BJ (cell line): Measurements from ENCODE around the gene CENPA. TPM values are rescaled to one million over a fixed set of nuclear protein-coding genes. Genes with fewer than 3 reads are reported as not detected.

Experiments
- CTCF ChIA-PET: fragments of 350-600 bp; formaldehyde crosslinking; extraction: SDS; loops from one replicate; lab custom pipeline; 2021; ENCODE audit warnings: antibody characterized with exemption, inconsistent platforms; lab: Yijun Ruan, JAX
- POLR2A ChIA-PET: fragments of 300-600 bp; sonication (Branson Sonifier 250); formaldehyde crosslinking; extraction: SDS; loops from one replicate; lab custom pipeline; 2021; ENCODE audit warnings: antibody characterized with exemption; lab: Charles Lee
- DNase-seq: peaks from one replicate; pipeline ENCODE4 v3.0.0-alpha.2; 2011; ENCODE audit warnings: low read depth
- H3K27me3 ChIP-seq: 2 replicates; pipeline ENCODE4 v1.6.0; 2011; ENCODE audit warnings: low read length; ENCODE audit not compliant: control insufficient read depth, insufficient read depth
- H3K36me3 ChIP-seq: 2 replicates; pipeline ENCODE4 v1.5.1; 2011; ENCODE audit warnings: low read length; ENCODE audit not compliant: control insufficient read depth, insufficient read depth
- H3K4me3 ChIP-seq: 2 replicates; pipeline ENCODE4 v1.5.1; 2011; ENCODE audit warnings: low read depth, mild to moderate bottlenecking, control low read depth, low read length
- CTCF ChIP-seq: IDR thresholded peaks from 2 replicates; pipeline ENCODE4 v1.5.1; 2011; ENCODE audit warnings: low read depth, mild to moderate bottlenecking, control low read depth, inconsistent platforms, low read length, moderate library complexity; ENCODE audit not compliant: insufficient read depth
- polyA plus RNA-seq: library from polyadenylated mRNA; depleted of rRNA; stranded (reverse); fragments of >200 nt; gene quantifications from 2 replicates; pipeline ENCODE4 v1.2.3, GENCODE V29; 2011; rRNA removed

CENPA gene
- polyA plus RNA-seq, 1 experiment = 18.9 TPM

DNA sequence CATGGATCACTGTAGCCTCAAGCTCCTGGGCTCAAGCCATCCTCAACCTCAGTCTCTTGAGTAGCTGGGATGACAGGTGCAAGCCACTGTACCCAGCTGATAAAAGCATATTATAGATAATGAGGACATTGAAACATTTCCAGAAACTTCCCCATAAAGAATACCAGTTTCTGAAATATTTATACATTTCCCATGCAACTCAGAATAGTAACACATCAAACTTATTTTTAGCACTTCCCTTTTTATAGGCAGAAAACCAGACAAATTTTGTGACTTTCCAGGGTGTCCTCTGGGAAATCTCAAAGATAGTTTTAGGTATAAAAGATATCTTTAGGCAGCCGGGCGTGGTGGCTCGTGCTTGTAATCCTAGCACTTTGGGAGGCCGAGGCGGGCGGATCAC lies 37.0 kb downstream of the CENPA start:
- ChIA-PET CTCF (interaction anchor here (1.3 kb wide), 1 partner anchor 8 kb away, joined by 4 read pairs; no protein-coding TSS in a partner anchor), POLR2A (no interaction called here)
- TF ChIP-seq CTCF = no peak
- no peak for DNase-seq
- Histone ChIP-seq H3K36me3 (no peaks in the 10 kb centered on the region), H3K27me3 (peaks cover 5% of the 10 kb centered on the region), H3K4me3 (no peak overlapping the region)

DNA sequence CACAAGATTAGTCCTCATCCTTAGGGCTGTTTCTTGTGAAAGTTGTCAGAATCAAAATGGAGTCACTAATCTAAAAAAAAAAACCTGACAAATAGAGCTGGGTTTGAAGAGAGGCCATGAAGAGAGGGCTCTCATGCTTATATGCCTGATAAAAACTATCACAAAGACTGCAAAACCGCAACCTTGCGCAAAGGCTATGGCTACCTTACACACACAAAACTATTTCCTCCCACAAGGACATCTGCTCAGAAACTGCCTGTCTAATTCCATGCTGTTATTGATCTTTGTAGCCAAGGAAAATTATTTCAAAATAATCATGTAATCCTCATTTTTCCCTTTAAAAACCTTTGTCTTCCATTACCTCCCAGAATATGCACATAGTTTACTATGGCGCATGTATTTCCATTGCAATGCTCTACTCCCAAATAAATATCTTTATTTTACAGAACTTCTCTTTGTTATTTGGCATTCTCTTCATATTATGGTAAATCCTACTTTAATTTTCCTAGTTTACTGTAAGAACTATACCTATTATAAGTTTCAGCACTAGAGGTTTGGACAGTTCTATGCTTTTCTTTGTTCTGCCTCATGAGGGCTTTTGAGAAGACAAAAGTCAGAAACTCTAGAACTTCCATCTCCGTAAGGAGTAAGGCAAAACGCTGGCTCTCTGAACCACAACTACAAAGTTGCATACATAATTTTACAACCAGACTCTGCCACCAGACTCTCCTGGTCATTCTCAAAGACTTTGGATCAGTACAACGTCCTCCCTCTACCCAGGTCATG lies 52.5 kb downstream of the CENPA start:
- ChIA-PET POLR2A (no interaction called here), CTCF (interaction anchor here (1.2 kb wide), 1 partner anchor 179 kb away, joined by 3 read pairs; no protein-coding TSS in a partner anchor)
- H3K36me3 ChIP-seq = no peaks in the 10 kb centered on the region
- H3K4me3 ChIP-seq = no peak overlapping the region
- peak; percentile 20; the same call in 1 of the 2 replicates for TF ChIP-seq CTCF
- peaks cover 4% of the 10 kb centered on the region; the same call in 1 of the 2 replicates for H3K27me3 ChIP-seq
- DNase-seq = no peak

DNA sequence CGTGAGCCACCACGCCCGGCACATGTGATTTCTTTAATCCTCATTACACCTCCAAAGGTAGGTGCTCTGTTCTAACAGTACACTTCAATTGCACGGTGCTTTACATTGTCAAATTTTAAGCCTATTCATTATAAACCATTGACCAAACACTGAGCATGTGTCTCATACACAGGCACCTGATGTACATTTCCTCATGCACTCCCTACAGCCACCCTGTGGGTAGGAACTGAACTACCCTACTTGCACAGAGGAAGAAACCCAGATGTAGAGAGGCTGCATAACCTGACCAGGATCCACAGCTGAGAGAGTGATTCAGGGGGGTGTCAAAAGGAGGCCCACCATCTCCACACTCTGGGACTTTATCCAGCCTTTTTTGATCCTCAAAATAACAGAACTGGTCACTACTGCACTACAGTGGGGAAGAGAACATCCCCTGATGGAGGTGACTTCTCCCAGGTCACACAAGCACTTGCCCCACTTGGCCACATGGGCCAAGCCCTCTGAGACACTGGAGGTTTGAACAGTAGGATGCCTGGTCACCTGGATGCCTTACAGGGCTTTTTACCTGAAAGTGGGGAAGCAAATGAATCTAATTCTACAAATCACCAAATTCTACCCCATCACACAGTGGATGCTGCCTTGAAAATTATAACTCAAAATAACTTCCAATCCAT lies 55.2 kb downstream of the CENPA start:
- ChIA-PET CTCF (interaction anchor here (1.3 to 7.2 kb wide), 2 partner anchors 100 to 121 kb away, joined by 3 to 154 read pairs; no protein-coding TSS in a partner anchor), POLR2A (no interaction called here)
- H3K27me3 ChIP-seq = peaks cover 18% of the 10 kb centered on the region
- no peaks in the 10 kb centered on the region for H3K36me3 ChIP-seq
- peak; percentile 13; the same call in 1 of the 2 replicates for TF ChIP-seq CTCF
- DNase-seq = no peak
- no peak overlapping the region for H3K4me3 ChIP-seq

DNA sequence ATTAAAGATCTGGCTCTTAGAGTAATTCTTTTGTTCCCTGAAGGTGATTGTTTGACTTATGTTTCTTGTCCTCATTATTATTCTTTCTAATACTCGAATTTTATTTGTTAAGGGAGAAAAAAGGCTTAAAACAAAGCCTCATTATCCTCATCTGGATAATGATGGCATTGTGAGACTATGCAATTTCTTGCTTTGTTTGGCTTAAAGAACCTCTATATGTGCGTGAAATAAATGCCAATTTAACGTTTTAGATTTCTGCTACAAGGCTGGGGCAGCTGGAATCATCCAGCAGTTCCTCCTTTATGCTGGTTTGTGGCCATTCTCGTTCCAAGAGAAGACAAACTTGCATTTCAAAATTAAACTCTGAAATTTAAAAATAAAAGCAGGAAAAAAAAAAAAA lies 57.2 kb downstream of the CENPA start:
- Histone ChIP-seq H3K27me3 (peaks cover 33% of the 10 kb centered on the region), H3K36me3 (no peaks in the 10 kb centered on the region), H3K4me3 (no peak overlapping the region)
- no peak for TF ChIP-seq CTCF
- DNase-seq = no peak
- ChIA-PET CTCF (interaction anchor here (0.9 to 7.2 kb wide), 3 partner anchors 10 to 119 kb away, joined by 4 to 154 read pairs (median 6); no protein-coding TSS in a partner anchor), POLR2A (no interaction called here)

Other genes starting within 250 kb of the CENPA start
- gene CIB4, start 144.7 kb upstream of the CENPA start, polyA plus RNA-seq = not detected in 2 replicates
- gene KCNK3, start 93.3 kb upstream of the CENPA start, polyA plus RNA-seq = 0.13 and 0.22 TPM in 2 replicates
- gene SLC35F6, start 21.8 kb upstream of the CENPA start, polyA plus RNA-seq = 25.9 and 37.1 TPM in 2 replicates
- gene DPYSL5, start 62.1 kb downstream of the CENPA start, polyA plus RNA-seq = not detected in 2 replicates
- 12.0 and 15.3 TPM in 2 replicates for gene MAPRE3, start 184.6 kb downstream of the CENPA start, polyA plus RNA-seq
- gene TMEM214, start 246.9 kb downstream of the CENPA start, polyA plus RNA-seq = 145 and 235 TPM in 2 replicates